Measurements from ENCODE around the gene ALOX5AP.
"Not testable (repeated sequence)": the region's sequence is repeated elsewhere in the genome, so short reads cannot be mapped to it uniquely, and the experiment has no call there.

The ALOX5AP gene

DNA sequence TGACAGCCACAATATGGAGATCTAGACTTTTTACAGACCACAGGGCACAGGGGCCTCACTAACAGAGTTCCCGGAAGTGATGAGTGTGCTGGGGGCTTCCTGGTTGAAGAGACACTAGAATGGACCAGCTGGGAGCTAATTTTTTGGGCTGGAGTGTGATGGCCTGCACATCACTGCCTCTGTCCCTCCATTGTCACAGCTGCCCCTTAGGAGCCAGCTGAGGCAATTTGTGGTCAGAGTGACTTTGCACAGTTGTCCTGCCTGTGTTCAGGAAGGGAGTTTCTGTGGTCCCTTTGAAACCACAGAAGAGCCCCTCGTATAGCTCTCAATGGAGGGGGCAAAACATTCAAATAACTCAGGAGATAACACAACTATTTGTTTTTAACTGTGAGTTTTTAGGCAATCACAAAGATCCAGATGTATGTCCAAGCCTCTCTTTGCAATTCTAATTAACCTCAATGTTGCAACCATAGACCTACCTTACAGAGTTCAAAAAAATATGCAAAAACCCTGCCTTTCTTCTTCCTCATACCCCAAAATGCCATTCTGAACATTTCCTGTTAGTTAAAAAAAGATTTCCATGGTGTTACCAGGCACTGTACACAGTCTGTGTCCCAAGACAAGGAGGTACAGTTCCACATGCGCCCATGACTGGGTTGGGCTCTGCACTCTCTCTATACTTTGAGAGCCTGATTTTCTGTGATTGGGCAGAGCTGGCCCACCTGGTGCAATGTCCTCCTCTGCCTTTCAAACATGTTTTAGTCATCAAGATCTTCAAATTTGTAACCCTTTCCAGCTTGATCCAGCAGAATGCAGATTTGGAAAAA, 2.4 kb downstream of the ALOX5AP start:
- no peak for DNase-seq (ENCODE audit: low read depth)

DNA sequence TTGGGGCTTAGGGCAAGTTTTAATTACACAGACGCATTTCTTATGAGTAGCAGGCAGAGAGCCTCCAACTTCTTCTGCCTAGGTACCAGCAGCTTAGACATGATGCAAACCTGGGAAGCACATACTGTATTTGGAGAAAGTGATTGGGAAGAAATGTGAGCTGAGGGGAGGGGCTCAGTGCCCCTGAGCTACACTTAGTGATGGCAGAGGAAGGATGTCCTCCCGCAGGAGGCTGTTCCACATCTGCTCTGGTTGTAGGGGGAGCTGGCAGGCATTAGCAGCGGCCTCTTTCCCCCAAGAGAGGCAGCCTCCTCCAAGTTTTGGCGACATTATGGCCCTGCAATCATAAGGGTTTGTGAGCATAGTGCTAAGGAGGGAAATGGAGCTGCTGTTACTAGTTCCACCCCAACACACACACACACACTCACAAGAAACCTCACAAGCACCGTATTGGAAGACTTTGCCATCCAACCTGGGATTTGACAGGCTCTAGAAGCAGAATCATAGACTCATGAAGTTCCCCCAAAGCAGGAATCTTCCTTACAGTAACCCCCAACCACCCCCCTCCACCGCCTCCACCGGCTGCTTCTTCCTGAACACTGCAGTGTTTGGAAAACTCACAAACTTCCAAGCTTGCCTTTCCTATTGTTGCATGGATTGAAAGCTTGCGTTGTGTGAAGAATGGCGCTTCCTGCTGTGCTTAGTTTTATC, 3.3 kb downstream of the ALOX5AP start:
- no peak for DNase-seq (ENCODE audit: low read depth)

DNA sequence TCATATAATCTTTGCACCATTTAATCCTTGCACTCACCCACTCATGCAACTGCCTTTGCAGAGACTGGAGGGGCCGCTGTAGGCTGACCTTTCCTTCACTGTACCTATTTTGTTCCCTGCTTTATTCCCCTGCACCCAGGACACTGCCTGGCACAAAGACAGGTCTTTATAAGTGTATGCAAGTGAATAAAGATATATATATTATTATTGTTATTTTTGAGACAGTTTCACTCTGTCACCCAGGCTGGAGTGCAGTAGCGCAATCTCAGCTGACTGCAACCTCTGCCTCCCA, 3.8 kb downstream of the ALOX5AP start:
- DNase-seq (ENCODE audit: low read depth) = no peak

DNA sequence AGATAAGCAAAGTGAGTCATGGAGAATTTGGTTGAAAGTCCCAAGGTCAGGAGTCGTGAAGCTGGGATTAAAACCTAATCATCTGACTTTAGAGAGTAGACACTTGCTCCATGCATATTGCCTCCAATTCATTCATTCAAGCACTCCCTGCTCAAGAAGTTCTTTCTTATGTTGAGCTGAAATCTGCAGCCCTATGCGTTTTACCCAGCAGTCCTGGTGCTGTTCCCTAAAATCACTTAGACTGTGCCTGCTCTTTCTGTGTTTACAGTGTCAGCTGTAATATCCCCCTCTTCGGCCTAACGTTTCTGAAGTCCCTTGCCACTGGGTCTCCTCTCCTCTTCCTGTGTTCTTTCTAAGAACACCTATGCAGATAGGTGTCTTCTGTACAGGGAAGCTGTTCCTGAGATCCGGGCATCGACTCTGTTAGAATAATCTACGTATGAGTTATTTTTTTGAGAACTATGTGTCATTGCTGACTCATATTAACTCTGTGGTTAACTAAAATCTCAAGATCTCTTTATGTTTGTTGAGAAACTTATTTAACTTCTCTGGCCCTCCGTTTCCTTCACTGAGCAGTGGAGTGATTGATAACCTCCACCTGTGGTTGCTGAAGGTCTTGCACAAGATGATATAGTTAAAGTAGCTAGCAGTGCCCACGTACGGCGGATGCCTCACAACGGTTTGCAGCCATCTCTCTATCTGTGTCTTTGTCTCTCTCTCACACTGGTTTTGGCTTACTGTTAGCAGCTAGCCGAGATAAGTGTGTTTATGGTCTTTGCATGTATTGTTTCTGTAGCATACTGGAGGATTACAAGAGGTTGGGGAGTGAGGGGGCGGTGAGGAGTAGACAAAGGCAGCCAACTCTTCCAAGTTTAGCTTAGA, 4.7 kb downstream of the ALOX5AP start:
- DNase-seq (ENCODE audit: low read depth) = peak; percentile 39

DNA sequence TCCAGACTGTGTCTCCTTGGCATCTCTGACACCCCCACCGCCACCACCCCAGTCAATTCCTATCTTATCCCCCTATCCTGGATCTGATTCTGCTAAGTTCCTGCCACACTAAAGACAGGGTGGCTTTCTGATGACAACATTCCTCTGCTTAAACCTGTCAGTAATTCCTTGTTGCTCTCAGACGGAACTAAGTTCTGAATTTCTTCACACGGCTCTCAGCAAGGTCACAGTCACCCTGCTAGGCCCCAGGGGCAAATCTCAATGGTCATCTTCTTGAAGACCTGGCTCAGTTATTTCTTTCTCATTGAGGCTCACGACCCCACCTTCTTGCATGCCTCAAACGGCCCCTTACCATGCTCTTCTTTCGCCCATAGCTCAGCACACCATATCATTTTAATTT, 7.6 kb downstream of the ALOX5AP start:
- no peak for DNase-seq (ENCODE audit: low read depth)

DNA sequence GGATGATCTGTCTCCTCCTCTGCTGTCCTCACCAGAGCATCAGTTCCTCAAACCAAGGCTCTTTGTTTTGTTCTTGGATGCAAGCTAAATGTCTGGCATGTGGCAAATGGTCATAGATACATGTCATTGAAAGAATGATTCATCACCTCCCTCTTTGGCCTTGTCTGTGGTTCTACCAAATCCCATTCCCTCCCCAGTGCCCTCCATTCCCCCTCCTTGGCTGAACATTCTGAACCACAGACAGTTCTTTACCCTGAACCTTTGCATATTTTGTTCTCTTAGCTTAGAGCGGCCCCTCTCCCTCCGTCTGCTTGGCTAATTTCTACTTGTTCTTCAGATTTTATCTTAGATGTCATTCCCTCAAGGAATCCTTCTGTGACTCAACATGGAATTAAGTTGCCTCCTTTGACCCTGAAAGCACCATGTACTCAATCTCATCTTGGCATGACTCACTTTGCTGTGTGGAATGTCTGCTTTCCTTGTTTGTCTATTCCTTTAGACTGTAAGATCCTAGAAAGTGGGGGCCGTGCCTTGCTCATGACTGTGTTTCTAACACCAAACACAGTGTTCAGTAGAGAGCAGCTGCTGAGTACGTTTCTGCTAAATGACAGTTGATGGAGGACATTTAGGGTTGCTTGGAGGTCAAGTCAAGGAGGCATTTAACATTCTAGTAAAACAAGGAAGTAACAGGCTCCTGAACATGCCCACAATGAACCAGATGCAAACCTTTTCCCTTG, 8.1 kb downstream of the ALOX5AP start:
- DNase-seq (ENCODE audit: low read depth) = peak; percentile 96

DNA sequence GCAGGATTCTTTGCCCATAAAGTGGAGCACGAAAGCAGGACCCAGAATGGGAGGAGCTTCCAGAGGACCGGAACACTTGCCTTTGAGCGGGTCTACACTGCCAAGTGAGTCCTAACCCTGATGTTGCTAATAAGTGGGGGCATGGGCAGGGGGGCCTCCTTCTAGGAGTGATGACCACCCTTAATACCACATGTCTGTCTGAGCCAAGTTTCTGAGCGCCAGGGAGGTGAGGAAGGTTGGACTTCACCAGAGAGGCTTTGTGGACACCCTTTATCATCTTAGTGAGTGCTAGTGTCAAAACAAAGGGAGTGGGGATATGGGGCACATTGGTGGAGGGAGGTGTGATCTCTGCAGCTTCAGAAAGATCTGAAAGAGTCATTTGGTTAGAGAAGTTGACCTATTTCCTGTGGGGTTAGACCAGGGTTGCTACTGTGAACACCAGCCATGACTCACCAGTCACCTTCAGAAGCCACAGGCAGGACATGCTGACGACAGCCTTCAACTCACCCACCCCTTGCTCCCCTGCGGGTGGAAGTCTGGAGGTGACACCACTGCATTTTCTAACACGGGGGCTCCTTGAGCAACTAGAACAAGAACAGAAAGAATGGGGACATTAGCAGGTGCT, 8.8 kb downstream of the ALOX5AP start:
- DNase-seq (ENCODE audit: low read depth) = no peak

DNA sequence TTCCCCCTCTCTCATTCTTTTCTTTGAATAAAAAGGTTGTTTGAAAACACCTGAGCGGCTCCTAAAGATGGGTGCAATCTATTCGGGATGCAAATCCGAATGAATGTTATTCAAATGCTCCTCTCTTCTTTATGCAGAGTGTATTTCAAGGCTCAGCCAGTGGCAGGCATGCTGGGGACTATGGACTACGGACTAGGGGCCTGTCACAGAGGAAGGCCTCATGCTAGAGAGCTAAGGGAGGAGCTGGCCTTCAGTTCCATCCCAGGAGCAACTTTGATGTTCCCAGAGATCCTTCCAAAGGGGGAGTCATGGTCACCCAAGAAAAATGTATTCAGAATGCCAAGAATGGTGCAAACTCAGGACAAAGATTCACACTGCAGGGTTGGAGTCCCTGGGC, 9.3 kb downstream of the ALOX5AP start:
- DNase-seq (ENCODE audit: low read depth) = no peak

DNA sequence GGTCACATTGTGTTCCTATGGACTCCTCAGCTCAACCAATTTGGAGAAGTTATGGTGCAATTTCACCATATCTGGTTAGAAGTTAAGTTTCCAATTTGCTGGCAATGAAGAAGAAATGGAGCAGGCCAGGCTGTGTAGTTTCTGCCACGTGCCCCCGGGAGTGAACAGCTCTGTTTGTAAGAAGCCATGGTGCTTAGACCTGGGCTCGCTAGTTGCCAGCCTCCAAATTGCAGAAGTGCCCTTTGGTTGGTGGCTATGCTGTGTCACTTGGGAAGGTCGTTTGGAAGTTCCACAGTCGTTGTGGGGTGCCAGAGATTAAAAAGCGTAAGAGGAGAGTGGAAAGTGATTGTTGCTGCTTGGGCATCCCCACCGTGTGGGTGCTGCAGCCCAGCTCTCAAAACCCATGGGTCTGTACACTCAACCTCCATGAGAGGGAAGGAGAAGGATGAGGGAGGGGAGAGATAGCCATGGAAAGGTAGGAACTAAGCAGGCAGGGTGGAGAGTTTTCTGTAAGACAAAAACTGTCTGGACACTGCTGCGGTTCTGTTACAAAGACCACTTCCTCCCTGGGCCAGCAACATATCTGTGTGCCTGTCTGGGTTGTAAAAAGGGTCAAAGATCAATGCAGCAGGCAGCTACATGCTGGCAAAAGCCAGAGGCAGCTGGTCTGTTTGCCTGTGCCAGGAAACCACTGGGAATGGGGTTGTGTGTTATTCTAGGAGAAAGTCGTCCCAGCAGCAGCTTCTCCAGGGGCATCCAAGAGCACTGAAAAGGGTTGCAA, 10.8 kb downstream of the ALOX5AP start:
- DNase-seq (ENCODE audit: low read depth) = no peak

DNA sequence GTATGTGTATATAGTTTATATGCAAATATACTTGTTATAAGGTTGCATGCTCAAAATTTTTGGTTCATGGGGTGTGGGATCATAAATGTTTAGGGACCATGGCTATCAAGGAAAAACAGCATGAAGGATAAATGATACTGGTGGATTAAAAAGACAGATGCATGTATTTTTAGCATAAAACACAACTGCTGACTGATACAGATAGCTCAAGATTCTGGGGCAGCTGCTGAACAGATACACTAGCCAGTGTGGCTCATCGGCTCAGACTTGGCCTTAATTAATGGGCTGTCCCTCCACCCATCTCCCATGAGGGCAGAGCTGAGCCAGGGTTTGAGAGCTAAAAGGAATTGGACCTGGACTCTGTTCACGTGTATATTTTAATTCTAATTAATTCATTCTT, 11.4 kb downstream of the ALOX5AP start:
- DNase-seq (ENCODE audit: low read depth) = no peak

DNA sequence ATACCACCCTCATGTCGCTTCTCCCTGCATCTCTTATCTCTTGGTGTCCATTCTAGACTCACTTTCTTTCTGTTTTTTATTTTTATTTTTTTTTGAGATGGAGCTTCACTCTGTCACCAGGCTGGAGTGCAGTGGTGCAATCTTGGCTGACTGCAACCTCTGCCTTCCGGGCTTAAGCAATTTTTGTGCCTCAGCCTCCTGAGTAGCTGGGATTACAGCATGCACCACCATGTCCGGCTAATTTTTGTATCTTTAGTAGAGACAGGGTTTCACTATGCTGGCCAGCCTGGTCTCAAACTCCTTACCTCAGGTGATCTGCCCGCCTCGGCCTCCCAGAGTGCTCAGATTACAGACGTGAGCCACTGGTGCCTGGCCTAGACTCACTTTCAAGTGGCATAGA, 12.5 kb downstream of the ALOX5AP start:
- not testable (repeated sequence) for DNase-seq (ENCODE audit: low read depth)

DNA sequence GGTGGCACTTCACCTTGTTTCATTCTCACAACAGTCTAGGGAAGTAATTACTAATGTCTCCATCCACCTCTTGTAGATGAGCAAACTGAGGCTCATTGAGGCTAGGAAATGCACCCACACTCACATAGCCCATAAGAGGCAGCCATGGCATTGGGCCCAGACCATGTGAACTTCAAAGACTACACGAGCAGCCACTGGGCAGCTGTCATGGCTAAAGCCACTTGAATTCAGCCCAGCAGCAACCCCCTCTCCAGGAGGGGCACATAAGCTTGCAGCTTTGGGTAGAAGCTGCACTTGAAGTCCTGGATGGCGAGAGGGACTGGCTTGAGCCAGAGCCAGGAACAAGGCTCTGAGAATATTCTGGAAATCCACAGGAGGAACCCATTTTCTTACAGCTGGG, 13.4 kb downstream of the ALOX5AP start:
- DNase-seq (ENCODE audit: low read depth) = no peak

DNA sequence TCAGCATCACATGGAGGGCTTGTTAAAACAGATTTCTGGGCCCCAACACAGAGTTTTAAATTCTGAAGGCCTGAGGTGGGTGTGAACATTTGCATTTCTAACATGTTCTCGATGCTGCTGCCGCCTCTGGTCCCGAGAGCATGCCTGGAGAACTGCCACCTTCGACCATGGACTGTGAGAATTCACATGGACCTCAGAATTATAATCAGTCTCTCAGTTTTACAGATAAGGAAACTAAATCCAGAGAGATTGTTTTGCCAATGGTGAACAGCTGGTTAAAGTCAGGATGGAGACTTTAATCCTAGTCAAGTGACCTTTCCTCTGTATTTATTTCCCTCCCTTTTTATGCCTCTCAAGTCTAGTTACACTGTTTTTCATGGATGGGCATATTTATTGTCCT, 14.7 kb downstream of the ALOX5AP start:
- no peak for DNase-seq (ENCODE audit: low read depth)

DNA sequence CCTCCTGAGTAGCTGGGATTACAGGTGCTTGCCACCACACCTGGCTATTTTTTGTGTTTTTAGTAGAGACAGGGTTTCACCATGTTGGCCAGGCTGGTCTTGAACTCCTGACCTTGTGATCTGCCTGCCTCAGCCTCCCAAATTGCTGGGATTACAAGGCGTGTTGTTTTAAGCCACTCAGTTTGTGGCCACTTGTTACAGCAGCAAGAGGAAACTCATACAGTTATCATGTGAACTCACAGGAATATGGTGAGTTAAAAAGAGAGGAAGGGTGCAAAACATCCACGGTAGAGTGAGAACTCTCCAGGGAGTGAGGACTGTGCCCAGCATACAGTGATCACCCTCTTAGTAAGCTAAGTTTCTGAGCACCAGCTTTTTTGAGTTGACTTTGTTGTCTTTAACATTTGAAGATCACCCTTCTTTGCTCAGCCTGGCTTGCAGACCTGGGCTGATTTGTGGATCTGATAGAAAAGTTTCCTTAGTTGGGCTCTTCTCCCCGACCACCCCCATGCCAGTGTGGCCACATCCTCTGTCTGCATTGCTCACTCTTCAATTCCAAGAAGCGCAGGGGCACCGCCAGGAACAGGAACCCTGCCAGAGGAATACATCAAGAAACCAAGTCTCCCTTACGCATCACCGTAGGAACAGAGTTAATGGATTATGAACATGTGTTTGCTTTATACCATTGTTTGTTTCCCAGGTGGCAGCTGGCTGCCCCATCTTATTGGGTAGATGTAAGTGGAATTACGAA, 16.0 kb downstream of the ALOX5AP start:
- no peak for DNase-seq (ENCODE audit: low read depth)

DNA sequence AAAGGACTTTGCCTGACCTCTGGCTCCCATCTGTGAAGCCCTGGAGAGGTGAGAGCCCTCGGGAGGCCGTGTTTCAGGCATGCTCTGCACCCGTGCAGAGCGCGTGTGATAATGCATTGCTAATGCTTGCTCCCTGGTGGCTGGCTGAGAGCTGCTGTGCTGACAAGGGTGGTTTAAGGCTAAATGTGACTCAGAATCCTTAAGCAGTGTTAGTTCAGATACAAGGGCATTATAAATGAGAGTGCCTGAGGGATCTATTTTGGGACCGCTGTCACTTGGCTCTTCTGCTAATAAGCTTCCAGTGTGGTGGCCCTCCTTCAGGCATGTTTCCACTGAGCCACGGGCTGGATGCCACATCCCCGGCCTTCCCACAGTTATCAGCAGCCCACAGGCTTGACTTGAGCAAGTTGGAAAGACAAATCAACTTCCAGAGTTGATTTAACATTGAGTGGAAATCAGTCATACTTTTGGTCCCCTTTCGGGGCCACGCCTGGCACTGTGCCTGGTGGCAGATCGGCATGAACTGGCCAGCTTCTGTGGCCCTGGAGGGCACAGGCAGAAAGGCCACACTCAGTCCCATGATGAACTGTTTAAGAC, 17.0 kb downstream of the ALOX5AP start:
- no peak for DNase-seq (ENCODE audit: low read depth)

DNA sequence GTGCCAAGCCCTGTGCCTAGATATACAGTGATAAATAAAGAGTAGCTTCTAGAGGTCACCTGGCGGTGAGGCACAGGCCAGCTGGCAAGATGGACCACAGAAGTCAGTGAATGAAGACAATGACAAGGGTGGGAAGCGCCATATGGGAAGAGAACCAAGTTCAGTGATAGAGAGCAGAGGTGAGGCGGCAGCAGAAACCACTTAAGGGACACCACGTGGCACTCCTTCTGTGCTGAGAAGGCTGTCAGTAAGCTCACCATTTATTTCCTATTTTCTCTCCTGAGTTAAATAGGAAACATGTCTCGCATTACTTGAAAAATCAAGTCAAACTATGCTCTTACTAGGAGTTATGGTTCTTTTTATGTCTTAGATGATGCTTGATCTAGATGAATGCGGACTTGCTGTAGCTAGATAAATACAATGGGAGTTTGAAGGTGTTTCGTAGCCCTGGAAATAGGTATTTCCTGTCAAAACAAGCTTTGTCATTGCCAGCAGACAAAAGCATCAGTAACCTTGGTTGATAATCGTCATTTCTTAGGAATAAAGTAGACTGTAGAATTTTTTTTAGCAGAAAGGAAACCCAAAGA, 17.8 kb downstream of the ALOX5AP start:
- no peak for DNase-seq (ENCODE audit: low read depth)

DNA sequence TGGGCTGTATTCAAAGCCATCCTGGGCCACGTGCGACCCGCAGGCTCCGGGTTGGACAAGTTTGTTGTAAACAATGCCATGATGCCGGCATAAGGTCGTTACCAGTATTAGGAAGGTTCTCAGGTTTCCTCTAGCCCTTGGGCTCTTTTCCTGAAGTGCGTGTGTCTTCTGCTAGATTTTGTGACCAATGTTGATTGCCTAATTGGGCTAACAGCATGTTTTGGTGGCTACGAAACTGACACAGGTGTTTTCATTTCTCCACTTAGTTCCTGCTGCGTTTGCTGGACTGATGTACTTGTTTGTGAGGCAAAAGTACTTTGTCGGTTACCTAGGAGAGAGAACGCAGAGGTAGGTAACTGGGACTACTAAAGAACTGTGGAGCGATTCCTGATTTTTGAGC, 20.3 kb downstream of the ALOX5AP start:
- DNase-seq (ENCODE audit: low read depth) = no peak

DNA sequence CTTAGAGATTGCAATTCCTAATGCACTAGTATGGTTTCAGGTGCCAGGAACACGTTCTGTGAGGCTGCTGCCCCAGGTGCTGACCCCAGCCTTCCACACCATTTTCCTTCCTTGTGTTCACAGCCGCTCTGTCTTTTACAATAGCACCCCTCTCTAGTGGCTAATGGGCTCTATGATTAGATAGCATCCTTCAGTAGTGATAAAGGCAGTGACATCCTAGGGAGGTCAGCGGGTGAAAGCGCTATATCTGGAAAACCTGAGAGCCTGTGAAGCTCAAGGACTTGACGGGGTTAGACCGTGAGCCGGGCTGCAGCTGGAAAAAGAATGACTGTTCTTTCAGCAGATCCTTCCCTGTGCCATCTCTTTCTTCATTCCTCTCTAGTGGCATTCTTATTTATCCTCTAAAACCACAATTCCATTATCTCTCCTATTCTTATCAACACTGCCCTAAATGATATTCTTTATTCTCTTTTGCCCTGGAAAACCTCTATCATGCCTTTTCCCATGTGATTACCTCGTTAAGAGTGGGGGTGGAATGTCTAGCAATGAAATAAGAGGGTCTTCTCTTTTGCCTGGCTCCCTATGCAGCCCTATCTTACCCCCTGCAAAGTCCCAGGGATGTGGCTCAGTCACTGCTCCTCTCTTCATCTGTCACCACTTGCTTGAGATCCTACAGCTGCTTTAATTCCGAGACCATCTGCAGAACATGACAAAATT, 21.8 kb downstream of the ALOX5AP start:
- no peak for DNase-seq (ENCODE audit: low read depth)

DNA sequence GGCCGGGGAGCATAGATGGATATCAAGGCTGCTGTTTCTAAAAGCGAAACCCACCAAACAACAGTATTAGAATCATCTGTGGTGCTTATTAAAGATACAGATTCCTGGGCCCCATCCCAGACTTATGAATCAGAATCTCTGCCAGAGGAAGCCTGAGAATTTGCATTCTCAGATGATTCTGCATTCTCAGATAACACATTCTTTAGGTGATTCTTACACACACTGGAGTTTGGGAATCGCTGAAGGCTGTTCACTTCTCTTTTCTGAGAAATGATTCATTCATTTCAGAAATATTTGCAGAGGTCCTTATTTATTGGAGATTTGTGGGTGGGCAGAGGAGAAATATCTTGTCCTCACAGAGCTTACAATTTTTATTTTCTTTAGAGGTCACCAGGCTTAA, 24.4 kb downstream of the ALOX5AP start:
- no peak for DNase-seq (ENCODE audit: low read depth)
